Panc1 (cell line): ENCODE measurements around the gene MARK3. TPM values are rescaled to one million over a fixed set of nuclear protein-coding genes. Genes with fewer than 3 reads are reported as not detected.

Experiments
- ATAC-seq: fragments of 200-7000 bp; cut with Tn5 transposase; 2 replicates; pipeline ENCODE4 v1.9.1; 2020; ENCODE audit warnings: mild to moderate bottlenecking, moderate library complexity
- BruUV-seq: library from RNA; stranded (reverse); fragments of 400-500 nt; replicated peaks from 2 replicates; lab custom pipeline; 2021; lab: Mats Ljungman, UMichigan
- CTCF ChIA-PET: fragments of 300-600 bp; sonication (Branson Sonifier 250); formaldehyde crosslinking; loops from one replicate; lab custom pipeline; 2022; ENCODE audit warnings: antibody characterized with exemption; lab: Charles Lee
- POLR2A ChIA-PET: fragments of 300-600 bp; sonication (Branson Sonifier 250); formaldehyde crosslinking; loops from one replicate; lab custom pipeline; 2022; ENCODE audit warnings: antibody characterized with exemption; lab: Charles Lee
- DNase-seq: peaks from one replicate; pipeline ENCODE4 v3.0.0-alpha.2; 2010; ENCODE audit warnings: low read depth, low spot score
- H3K27ac ChIP-seq: 2 replicates; pipeline ENCODE4 v1.5.1; 2011; ENCODE audit warnings: mild to moderate bottlenecking, low read length, inconsistent platforms
- H3K27me3 ChIP-seq: fragments of 200-500 bp; sonication (Bioruptor generic); 2 replicates; pipeline ENCODE4 v1.6.0; 2014; ENCODE audit warnings: low read length, inconsistent platforms; ENCODE audit not compliant: control insufficient read depth, insufficient read depth
- H3K36me3 ChIP-seq: fragments of 200-500 bp; sonication (Bioruptor generic); 2 replicates; pipeline ENCODE4 v1.5.1; 2014; ENCODE audit warnings: inconsistent platforms, mild to moderate bottlenecking, low read length, moderate library complexity; ENCODE audit not compliant: control insufficient read depth, insufficient read depth
- H3K4me1 ChIP-seq: 2 replicates; pipeline ENCODE4 v1.5.1; 2011; ENCODE audit warnings: inconsistent platforms, mild to moderate bottlenecking, low read length, moderate library complexity; ENCODE audit not compliant: control insufficient read depth, insufficient read depth
- H3K4me3 ChIP-seq, 2 experiments: 2 replicates each; pipeline ENCODE4 v1.5.1; 2011 to 2012; ENCODE audit warnings: low read depth in 2 of 2, low read length in 2 of 2, mild to moderate bottlenecking in 2 of 2, inconsistent platforms in 1 of 2, moderate library complexity in 1 of 2
- H3K9me3 ChIP-seq: fragments of 200-500 bp; sonication (Bioruptor generic); 2 replicates; pipeline ENCODE4 v1.5.1; 2014; ENCODE audit warnings: low read depth, mild to moderate bottlenecking, inconsistent platforms, low read length, moderate library complexity; ENCODE audit not compliant: control insufficient read depth, insufficient read depth
- CTCF ChIP-seq: fragments of 450-650 bp; IDR thresholded peaks from 2 replicates; pipeline ENCODE4 v1.5.1; 2017; ENCODE audit warnings: mild to moderate bottlenecking
- POLR2AphosphoS5 ChIP-seq: IDR thresholded peaks from 2 replicates; pipeline ENCODE4 v1.6.1; 2012; ENCODE audit warnings: mild to moderate bottlenecking, low read depth, low read length, moderate library complexity
- SIN3A ChIP-seq: IDR thresholded peaks from 2 replicates; pipeline ENCODE4 v1.6.1; 2012; ENCODE audit warnings: low read depth, mild to moderate bottlenecking, low read length, moderate library complexity, borderline replicate concordance; ENCODE audit not compliant: insufficient read depth
- TCF7L2 ChIP-seq: IDR thresholded peaks from 2 replicates; pipeline ENCODE4 v1.6.1; 2011; ENCODE audit warnings: mild to moderate bottlenecking, low read depth, low read length, inconsistent platforms
- in situ Hi-C: cut with HindIII; loops from 2 replicates; pipeline ENCODE4 v1.10.0; 2016; ENCODE audit warnings: low sequenced_read_pairs, low pct_unique_long_range_greater_than_20kb
- intact Hi-C: fragments of 100-400 bp; cut with micrococcal nuclease; formaldehyde crosslinking; loops from one replicate; pipeline ENCODE4 v1.10.0; 2022; ENCODE audit not compliant: unreplicated experiment
- total RNA-seq: library from RNA; stranded (reverse); gene quantifications from one replicate; pipeline ENCODE4 v1.2.1, GENCODE V29; 2021; ENCODE audit not compliant: unreplicated experiment
- TF ChIP-seq, protein P1 (sequence below), 2 experiments: IDR thresholded peaks; 2 replicates each; pipeline ENCODE4 v1.6.1; 2011 to 2012; ENCODE audit warnings: low read depth in 2 of 2, control low read depth in 1 of 2, low read length in 1 of 2, mild to moderate bottlenecking in 1 of 2, moderate library complexity in 1 of 2; ENCODE audit not compliant: insufficient read depth in 1 of 2

The MARK3 gene
- total RNA-seq, 1 experiment from 2014 or later, result 56.1 TPM

GRCh38 chr14:103531421-103532215 lies 146.4 kb downstream of the MARK3 start:
- H3K4me1 ChIP-seq, result peaks cover 25% of the 10 kb centered on the region
- H3K9me3 ChIP-seq, result no peaks in the 10 kb centered on the region
- H3K36me3 ChIP-seq, result peaks cover 4% of the 10 kb centered on the region; the same call in 1 of the 2 replicates
- no peak overlapping the region for H3K27ac ChIP-seq
- intact Hi-C loops, result no loop called here
- ChIA-PET POLR2A (interaction anchor here (0.5 to 1.2 kb wide), 2 partner anchors 7 to 18 kb away, joined by 4 to 8 read pairs; no protein-coding TSS in a partner anchor), CTCF (interaction anchor here (1.2 kb wide), 1 partner anchor 13 kb away, joined by 3 read pairs; no protein-coding TSS in a partner anchor)
- TF ChIP-seq POLR2AphosphoS5, result no peak
- TF ChIP-seq, protein P1, sequence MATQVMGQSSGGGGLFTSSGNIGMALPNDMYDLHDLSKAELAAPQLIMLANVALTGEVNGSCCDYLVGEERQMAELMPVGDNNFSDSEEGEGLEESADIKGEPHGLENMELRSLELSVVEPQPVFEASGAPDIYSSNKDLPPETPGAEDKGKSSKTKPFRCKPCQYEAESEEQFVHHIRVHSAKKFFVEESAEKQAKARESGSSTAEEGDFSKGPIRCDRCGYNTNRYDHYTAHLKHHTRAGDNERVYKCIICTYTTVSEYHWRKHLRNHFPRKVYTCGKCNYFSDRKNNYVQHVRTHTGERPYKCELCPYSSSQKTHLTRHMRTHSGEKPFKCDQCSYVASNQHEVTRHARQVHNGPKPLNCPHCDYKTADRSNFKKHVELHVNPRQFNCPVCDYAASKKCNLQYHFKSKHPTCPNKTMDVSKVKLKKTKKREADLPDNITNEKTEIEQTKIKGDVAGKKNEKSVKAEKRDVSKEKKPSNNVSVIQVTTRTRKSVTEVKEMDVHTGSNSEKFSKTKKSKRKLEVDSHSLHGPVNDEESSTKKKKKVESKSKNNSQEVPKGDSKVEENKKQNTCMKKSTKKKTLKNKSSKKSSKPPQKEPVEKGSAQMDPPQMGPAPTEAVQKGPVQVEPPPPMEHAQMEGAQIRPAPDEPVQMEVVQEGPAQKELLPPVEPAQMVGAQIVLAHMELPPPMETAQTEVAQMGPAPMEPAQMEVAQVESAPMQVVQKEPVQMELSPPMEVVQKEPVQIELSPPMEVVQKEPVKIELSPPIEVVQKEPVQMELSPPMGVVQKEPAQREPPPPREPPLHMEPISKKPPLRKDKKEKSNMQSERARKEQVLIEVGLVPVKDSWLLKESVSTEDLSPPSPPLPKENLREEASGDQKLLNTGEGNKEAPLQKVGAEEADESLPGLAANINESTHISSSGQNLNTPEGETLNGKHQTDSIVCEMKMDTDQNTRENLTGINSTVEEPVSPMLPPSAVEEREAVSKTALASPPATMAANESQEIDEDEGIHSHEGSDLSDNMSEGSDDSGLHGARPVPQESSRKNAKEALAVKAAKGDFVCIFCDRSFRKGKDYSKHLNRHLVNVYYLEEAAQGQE (IDR thresholded peaks at IDR 0.05; ENCODE audit: insufficient read depth in 1 of 2, low read depth in 2 of 2, low read length in 1 of 2), result no peak
- no peak for TF ChIP-seq CTCF
- no peak for TF ChIP-seq TCF7L2
- no peak for TF ChIP-seq SIN3A
- H3K4me3 ChIP-seq, result no peak overlapping the region
- no peak for ATAC-seq
- in situ Hi-C loops, result no loop called here
- no peak for DNase-seq
- no TSS peak for BruUV-seq
- H3K27me3 ChIP-seq, result no peaks in the 10 kb centered on the region

DNA sequence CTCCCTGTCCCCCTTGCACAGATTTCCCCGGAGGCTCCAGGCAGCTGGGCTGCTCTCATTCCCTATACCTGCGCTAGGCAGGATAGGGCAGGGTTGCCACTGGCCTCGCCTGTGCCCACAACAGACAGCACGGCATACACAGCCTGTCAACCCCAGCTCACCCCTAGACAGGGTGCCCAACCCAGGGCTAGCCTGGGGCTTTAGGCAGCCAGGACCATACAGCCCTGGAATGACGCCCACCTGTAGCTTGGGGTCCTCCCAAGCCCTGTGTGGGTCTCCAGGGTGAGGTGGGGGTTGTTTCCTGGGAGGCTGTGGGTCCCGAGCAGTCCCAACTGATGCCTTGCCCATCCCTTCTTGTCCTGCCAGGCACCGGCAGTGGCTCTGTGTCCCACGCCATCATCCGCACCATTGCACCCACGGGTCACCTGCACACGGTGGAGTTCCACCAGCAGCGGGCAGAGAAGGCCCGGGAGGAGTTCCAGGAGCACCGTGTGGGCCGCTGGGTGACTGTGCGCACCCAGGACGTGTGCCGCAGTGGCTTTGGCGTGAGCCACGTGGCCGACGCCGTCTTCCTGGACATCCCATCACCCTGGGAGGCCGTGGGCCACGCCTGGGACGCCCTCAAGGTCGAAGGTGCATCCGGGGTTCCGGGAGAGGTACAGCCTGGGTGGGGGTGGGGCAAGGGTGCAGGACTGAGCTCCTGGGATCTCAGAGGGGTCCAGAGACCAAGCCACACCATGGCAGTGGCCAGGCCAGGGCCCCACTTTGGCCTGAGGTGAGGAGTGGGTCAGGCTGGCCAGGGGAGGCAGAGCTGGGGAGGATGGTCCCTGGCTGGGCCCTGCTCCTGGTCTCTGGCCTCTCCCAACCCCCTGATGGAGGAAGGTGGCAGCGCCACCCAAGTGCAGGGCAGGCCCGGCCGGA lies 147.3 kb downstream of the MARK3 start:
- BruUV-seq, result no TSS peak
- Histone ChIP-seq H3K4me3 (no peak overlapping the region), H3K27ac (no peak overlapping the region), H3K9me3 (no peaks in the 10 kb centered on the region), H3K36me3 (peaks cover 4% of the 10 kb centered on the region; the same call in 1 of the 2 replicates), H3K27me3 (no peaks in the 10 kb centered on the region), H3K4me1 (peaks cover 28% of the 10 kb centered on the region)
- no peak for TF ChIP-seq POLR2AphosphoS5
- no peak for TF ChIP-seq TCF7L2
- TF ChIP-seq SIN3A, result no peak
- no peak for TF ChIP-seq CTCF
- TF ChIP-seq, protein P1 (IDR thresholded peaks at IDR 0.05; ENCODE audit: insufficient read depth in 1 of 2, low read depth in 2 of 2, low read length in 1 of 2), result no peak
- DNase-seq (no peak), ATAC-seq (no peak)
- intact Hi-C loops (no loop called here), in situ Hi-C loops (no loop called here)
- ChIA-PET POLR2A (no interaction called here), CTCF (interaction anchor here (1.1 kb wide), 1 partner anchor 14 kb away, joined by 3 read pairs; no protein-coding TSS in a partner anchor)
